HG03432 (cell line): ENCODE results near the gene RNU6-8.

ENCODE experiments used
- ATAC-seq: cut with Tn5 transposase; IDR thresholded peaks from one replicate; pipeline ENCODE4 v1.9.1; 2021; ENCODE audit warnings: mild to moderate bottlenecking, moderate library complexity; ENCODE audit not compliant: unreplicated experiment

Gene RNU6-8

DNA sequence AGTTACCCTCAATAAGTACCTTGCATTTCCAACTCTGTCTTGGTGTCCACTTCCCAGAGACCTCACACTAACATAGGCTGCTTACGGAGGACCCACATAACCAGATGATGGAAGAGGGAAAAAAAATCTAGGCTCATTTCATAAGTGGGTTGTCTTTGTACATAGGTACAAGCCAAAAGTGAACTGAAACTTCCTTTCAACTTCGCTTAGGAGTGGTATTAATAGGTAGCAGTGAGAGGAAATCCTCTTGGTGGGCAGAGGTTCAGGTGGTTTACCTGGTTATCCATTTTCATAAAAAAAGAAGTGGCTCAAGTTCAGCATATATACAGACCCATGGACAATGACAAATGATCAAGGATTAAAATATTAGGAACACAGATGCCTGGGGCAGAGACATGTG lies 37.0 kb downstream of the RNU6-8 start:
- ATAC-seq = no peak
